GM23338 (cell line): Measurements from ENCODE around the gene SPATC1L. TPM values are rescaled to one million over a fixed set of nuclear protein-coding genes. Genes with fewer than 3 reads are reported as not detected.

ENCODE experiments used
- ATAC-seq: fragments of 200-7000 bp; cut with Tn5 transposase; 3 replicates; pipeline ENCODE4 v1.9.1; 2020
- DNase-seq: peaks from one replicate; pipeline ENCODE4 v3.0.0-alpha.2; 2015; ENCODE audit warnings: low spot score
- H2AFZ ChIP-seq: fragments of 200-600 bp; sonication (generic); 2 replicates; pipeline ENCODE4 v1.8.0; 2016; ENCODE audit warnings: antibody characterized with exemption, mild to moderate bottlenecking, moderate library complexity
- H3F3A ChIP-seq: fragments of 200-600 bp; sonication (generic); replicated peaks from 2 replicates; pipeline ENCODE4 v1.8.0; 2017; ENCODE audit warnings: antibody characterized with exemption, mixed run types, low read depth
- H3K27ac ChIP-seq: fragments of 200-600 bp; sonication (generic); 2 replicates; pipeline ENCODE4 v1.6.1; 2016; ENCODE audit warnings: low read depth
- H3K27me3 ChIP-seq: fragments of 200-600 bp; sonication (generic); 2 replicates; pipeline ENCODE4 v1.8.0; 2016; ENCODE audit warnings: mild to moderate bottlenecking, mixed run types, moderate library complexity; ENCODE audit not compliant: insufficient read depth
- H3K36me3 ChIP-seq: fragments of 200-600 bp; sonication (generic); 2 replicates; pipeline ENCODE4 v1.8.0; 2016; ENCODE audit warnings: mild to moderate bottlenecking; ENCODE audit not compliant: insufficient read depth
- H3K4me1 ChIP-seq: fragments of 200-600 bp; sonication (generic); 2 replicates; pipeline ENCODE4 v1.8.0; 2016; ENCODE audit warnings: mild to moderate bottlenecking, moderate library complexity; ENCODE audit not compliant: insufficient read depth
- H3K4me2 ChIP-seq: fragments of 200-600 bp; sonication (generic); 2 replicates; pipeline ENCODE4 v1.7.1; 2017; ENCODE audit warnings: mixed run types
- H3K4me3 ChIP-seq: fragments of 200-600 bp; sonication (generic); 2 replicates; pipeline ENCODE4 v1.6.1; 2016; ENCODE audit warnings: mixed run types
- H3K79me2 ChIP-seq: fragments of 200-600 bp; sonication (generic); replicated peaks from 2 replicates; pipeline ENCODE4 v1.8.0; 2017; ENCODE audit warnings: mild to moderate bottlenecking; ENCODE audit not compliant: insufficient read depth
- H3K9me2 ChIP-seq: fragments of 200-600 bp; sonication (generic); 2 replicates; pipeline ENCODE4 v1.8.0; 2017; ENCODE audit not compliant: insufficient read depth
- H4K20me1 ChIP-seq: fragments of 200-600 bp; sonication (generic); replicated peaks from 2 replicates; pipeline ENCODE4 v1.8.0; 2017; ENCODE audit warnings: mild to moderate bottlenecking; ENCODE audit not compliant: insufficient read depth
- H3K27ac Mint-ChIP-seq: 2 replicates; pipeline ENCODE4 v1.8.0; 2020; ENCODE audit warnings: inconsistent platforms, mild to moderate bottlenecking, moderate library complexity, mixed read lengths
- H3K27me3 Mint-ChIP-seq: 3 replicates; pipeline ENCODE4 v1.8.0; 2022; ENCODE audit warnings: low read depth, mild to moderate bottlenecking, moderate library complexity, mixed read lengths, inconsistent platforms; ENCODE audit not compliant: insufficient read depth, poor library complexity
- H3K36me3 Mint-ChIP-seq: 3 replicates; pipeline ENCODE4 v1.8.0; 2021; ENCODE audit warnings: low read depth, mild to moderate bottlenecking, inconsistent platforms, moderate library complexity, mixed read lengths
- H3K4me1 Mint-ChIP-seq: 3 replicates; pipeline ENCODE4 v1.8.0; 2020; ENCODE audit warnings: mild to moderate bottlenecking, inconsistent platforms, mixed read lengths
- H3K4me3 Mint-ChIP-seq: 3 replicates; pipeline ENCODE4 v1.8.0; 2021; ENCODE audit warnings: moderate library complexity, mild to moderate bottlenecking, inconsistent platforms, mixed read lengths
- H3K9me3 Mint-ChIP-seq: 3 replicates; pipeline ENCODE4 v1.8.0; 2020; ENCODE audit warnings: moderate library complexity, mild to moderate bottlenecking, inconsistent platforms, mixed read lengths
- NANOG ChIP-seq: IDR thresholded peaks from 2 replicates; pipeline ENCODE4 v1.6.1; 2016; ENCODE audit warnings: antibody characterized with exemption, borderline replicate concordance
- POLR2AphosphoS5 ChIP-seq: IDR thresholded peaks from 2 replicates; pipeline ENCODE4 v1.6.1; 2016; ENCODE audit warnings: antibody characterized with exemption, low read depth
- ZNF114 ChIP-seq: fragments of 250-450 bp; sonication (Bioruptor Pico); IDR thresholded peaks from 2 replicates; pipeline ENCODE4 v1.5.0; 2020; ENCODE audit warnings: mild to moderate bottlenecking, moderate library complexity
- ZNF331 ChIP-seq: fragments of 250-450 bp; sonication (Bioruptor Pico); IDR thresholded peaks from 2 replicates; pipeline ENCODE4 v1.5.0; 2020; ENCODE audit warnings: low read depth, mild to moderate bottlenecking, moderate library complexity
- polyA plus RNA-seq: library from polyadenylated mRNA; unstranded; fragments of >200 nt; fragmentation: Nextera tagmentation; extraction: Ambion mirVana; gene quantifications from 2 replicates; pipeline ENCODE4 v1.2.1, GENCODE V29; 2016
- total RNA-seq: library from RNA; depleted of rRNA; stranded (reverse); fragments of >200 nt; shearing (Covaris generic); gene quantifications from 2 replicates; pipeline ENCODE4 v1.2.3, GENCODE V29; 2014
- TF ChIP-seq, protein P1 (sequence below): IDR thresholded peaks from one replicate; pipeline ENCODE4 v1.6.1; 2018; ENCODE audit warnings: antibody characterized with exemption; ENCODE audit not compliant: unreplicated experiment
- TF ChIP-seq, protein P2 (sequence below): IDR thresholded peaks from 2 replicates; pipeline ENCODE4 v1.6.1; 2016; ENCODE audit warnings: antibody characterized with exemption
- TF ChIP-seq, protein P3 (sequence below): fragments of 250-450 bp; sonication (Bioruptor Pico); IDR thresholded peaks from 2 replicates; pipeline ENCODE4 v1.5.0; 2020; ENCODE audit warnings: mild to moderate bottlenecking, moderate library complexity

SPATC1L gene
- total and polyA plus RNA-seq, 2 experiments from 2014 or later = 37.6 to 70.2 TPM

DNA sequence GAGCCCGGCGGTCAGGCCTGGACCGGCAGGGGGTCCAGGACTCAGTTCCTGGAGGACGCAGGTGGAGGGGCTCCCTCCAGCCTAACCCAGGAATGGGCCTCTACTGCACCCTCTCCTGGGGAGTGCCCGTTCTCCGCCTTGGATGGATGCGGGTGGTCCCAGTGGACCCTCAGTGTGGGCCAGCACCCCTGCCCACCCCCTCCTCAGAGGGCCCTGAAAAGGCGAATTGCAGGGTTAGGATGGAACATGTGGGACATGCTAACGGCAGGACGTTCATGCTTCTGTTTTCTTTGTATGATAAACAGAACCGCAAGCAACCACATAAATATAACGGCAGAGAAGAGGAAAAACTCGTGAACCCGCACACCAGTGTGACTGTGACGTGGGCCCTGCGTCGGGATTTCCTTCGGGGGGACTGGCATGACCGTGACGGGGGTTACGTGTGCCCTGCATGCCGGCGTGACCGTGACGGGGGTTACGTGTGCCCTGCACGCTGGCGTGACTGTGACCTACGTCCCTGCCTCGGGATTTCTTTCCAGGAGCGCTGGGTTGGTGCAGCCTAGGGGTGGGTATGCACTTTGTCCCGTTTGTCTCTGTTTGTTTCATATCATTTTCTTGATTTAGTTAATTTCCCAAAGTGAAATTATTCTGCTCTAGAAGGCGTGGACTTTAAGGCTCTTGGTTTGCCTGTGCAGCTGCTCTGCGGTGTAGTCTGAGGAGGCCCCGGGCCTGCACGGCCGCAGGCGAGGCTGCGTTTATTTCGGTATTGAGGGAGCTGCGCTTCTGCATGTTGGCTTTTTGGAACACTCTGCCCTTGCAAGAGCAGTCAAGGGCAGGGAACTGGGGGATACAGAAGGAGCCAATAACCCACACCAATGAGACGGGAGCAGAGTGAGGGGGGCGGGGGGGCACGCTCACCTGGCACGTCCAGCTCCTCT, 32.0 kb downstream of the SPATC1L start (continued):
- TF ChIP-seq, protein P1, sequence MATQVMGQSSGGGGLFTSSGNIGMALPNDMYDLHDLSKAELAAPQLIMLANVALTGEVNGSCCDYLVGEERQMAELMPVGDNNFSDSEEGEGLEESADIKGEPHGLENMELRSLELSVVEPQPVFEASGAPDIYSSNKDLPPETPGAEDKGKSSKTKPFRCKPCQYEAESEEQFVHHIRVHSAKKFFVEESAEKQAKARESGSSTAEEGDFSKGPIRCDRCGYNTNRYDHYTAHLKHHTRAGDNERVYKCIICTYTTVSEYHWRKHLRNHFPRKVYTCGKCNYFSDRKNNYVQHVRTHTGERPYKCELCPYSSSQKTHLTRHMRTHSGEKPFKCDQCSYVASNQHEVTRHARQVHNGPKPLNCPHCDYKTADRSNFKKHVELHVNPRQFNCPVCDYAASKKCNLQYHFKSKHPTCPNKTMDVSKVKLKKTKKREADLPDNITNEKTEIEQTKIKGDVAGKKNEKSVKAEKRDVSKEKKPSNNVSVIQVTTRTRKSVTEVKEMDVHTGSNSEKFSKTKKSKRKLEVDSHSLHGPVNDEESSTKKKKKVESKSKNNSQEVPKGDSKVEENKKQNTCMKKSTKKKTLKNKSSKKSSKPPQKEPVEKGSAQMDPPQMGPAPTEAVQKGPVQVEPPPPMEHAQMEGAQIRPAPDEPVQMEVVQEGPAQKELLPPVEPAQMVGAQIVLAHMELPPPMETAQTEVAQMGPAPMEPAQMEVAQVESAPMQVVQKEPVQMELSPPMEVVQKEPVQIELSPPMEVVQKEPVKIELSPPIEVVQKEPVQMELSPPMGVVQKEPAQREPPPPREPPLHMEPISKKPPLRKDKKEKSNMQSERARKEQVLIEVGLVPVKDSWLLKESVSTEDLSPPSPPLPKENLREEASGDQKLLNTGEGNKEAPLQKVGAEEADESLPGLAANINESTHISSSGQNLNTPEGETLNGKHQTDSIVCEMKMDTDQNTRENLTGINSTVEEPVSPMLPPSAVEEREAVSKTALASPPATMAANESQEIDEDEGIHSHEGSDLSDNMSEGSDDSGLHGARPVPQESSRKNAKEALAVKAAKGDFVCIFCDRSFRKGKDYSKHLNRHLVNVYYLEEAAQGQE = no peak

DNA sequence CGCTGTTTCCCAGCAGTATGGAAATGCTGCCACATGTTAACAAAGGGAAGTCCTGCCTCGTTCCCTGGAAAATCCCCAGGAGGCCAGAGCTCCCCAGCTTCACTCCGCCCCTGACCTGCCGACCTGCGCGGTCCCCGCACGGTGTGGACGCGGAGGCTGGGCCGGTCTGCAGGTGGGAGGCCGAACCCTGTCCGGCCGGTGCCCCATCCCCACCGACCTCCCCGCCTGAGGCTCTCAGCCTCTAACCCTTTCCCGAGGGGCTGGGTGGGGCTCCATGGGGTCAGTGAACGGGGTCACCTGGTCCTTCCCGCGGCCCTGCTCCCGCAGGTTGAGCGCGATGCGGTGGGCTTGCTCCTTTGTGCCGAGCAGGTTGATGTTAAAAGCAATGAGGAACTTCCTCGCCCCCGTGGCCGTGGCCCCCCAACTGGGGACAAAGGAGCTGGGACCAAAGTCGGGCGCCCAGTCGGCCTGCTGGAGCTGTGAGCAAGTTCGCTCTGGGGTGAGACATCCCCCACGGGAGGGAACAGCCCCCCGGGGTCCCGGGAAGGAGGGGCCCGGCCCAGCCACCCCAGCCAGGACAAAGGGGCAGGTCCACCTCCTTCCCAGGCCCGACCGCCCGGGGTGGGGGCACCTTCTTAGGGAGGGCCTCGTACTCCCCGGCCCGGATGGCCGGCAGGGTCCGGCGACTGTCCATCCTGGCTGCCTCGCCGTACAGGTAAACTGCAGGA, 32.8 kb downstream of the SPATC1L start:
- peaks cover 4% of the 10 kb centered on the region for H3K27me3 Mint-ChIP-seq
- no peak overlapping the region for H3K4me3 ChIP-seq
- H3K27me3 ChIP-seq = no peaks in the 10 kb centered on the region
- H3K4me2 ChIP-seq = no peak overlapping the region
- H3K36me3 Mint-ChIP-seq = peaks cover 3% of the 10 kb centered on the region; the same call in 1 of the 3 replicates
- no peaks in the 10 kb centered on the region for H3K36me3 ChIP-seq
- no peak for DNase-seq
- peaks cover 18% of the 10 kb centered on the region for H3K4me1 Mint-ChIP-seq
- H4K20me1 ChIP-seq = no peaks in the 10 kb centered on the region
- 0 out of 2 replicates have a peak, but pooled peaks cover 4% of the 10 kb centered on the region for H3F3A ChIP-seq
- no peak for ATAC-seq
- no peaks in the 10 kb centered on the region; the same call in 2 of the 3 replicates for H3K9me3 Mint-ChIP-seq
- H3K27ac ChIP-seq = no peak overlapping the region
- H3K4me1 ChIP-seq = no peaks in the 10 kb centered on the region; the same call in 1 of the 2 replicates
- H3K9me2 ChIP-seq = no peaks in the 10 kb centered on the region
- H3K27ac Mint-ChIP-seq = no peak overlapping the region
- no peak overlapping the region for H3K4me3 Mint-ChIP-seq
- H3K79me2 ChIP-seq = no peaks in the 10 kb centered on the region
- TF ChIP-seq, protein P2, sequence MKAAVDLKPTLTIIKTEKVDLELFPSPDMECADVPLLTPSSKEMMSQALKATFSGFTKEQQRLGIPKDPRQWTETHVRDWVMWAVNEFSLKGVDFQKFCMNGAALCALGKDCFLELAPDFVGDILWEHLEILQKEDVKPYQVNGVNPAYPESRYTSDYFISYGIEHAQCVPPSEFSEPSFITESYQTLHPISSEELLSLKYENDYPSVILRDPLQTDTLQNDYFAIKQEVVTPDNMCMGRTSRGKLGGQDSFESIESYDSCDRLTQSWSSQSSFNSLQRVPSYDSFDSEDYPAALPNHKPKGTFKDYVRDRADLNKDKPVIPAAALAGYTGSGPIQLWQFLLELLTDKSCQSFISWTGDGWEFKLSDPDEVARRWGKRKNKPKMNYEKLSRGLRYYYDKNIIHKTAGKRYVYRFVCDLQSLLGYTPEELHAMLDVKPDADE = no peak
- no peak for TF ChIP-seq POLR2AphosphoS5
- TF ChIP-seq ZNF331 (CRISPR knock-in tag) = no peak
- TF ChIP-seq ZNF114 (CRISPR knock-in tag) = no peak
- TF ChIP-seq, protein P3, sequence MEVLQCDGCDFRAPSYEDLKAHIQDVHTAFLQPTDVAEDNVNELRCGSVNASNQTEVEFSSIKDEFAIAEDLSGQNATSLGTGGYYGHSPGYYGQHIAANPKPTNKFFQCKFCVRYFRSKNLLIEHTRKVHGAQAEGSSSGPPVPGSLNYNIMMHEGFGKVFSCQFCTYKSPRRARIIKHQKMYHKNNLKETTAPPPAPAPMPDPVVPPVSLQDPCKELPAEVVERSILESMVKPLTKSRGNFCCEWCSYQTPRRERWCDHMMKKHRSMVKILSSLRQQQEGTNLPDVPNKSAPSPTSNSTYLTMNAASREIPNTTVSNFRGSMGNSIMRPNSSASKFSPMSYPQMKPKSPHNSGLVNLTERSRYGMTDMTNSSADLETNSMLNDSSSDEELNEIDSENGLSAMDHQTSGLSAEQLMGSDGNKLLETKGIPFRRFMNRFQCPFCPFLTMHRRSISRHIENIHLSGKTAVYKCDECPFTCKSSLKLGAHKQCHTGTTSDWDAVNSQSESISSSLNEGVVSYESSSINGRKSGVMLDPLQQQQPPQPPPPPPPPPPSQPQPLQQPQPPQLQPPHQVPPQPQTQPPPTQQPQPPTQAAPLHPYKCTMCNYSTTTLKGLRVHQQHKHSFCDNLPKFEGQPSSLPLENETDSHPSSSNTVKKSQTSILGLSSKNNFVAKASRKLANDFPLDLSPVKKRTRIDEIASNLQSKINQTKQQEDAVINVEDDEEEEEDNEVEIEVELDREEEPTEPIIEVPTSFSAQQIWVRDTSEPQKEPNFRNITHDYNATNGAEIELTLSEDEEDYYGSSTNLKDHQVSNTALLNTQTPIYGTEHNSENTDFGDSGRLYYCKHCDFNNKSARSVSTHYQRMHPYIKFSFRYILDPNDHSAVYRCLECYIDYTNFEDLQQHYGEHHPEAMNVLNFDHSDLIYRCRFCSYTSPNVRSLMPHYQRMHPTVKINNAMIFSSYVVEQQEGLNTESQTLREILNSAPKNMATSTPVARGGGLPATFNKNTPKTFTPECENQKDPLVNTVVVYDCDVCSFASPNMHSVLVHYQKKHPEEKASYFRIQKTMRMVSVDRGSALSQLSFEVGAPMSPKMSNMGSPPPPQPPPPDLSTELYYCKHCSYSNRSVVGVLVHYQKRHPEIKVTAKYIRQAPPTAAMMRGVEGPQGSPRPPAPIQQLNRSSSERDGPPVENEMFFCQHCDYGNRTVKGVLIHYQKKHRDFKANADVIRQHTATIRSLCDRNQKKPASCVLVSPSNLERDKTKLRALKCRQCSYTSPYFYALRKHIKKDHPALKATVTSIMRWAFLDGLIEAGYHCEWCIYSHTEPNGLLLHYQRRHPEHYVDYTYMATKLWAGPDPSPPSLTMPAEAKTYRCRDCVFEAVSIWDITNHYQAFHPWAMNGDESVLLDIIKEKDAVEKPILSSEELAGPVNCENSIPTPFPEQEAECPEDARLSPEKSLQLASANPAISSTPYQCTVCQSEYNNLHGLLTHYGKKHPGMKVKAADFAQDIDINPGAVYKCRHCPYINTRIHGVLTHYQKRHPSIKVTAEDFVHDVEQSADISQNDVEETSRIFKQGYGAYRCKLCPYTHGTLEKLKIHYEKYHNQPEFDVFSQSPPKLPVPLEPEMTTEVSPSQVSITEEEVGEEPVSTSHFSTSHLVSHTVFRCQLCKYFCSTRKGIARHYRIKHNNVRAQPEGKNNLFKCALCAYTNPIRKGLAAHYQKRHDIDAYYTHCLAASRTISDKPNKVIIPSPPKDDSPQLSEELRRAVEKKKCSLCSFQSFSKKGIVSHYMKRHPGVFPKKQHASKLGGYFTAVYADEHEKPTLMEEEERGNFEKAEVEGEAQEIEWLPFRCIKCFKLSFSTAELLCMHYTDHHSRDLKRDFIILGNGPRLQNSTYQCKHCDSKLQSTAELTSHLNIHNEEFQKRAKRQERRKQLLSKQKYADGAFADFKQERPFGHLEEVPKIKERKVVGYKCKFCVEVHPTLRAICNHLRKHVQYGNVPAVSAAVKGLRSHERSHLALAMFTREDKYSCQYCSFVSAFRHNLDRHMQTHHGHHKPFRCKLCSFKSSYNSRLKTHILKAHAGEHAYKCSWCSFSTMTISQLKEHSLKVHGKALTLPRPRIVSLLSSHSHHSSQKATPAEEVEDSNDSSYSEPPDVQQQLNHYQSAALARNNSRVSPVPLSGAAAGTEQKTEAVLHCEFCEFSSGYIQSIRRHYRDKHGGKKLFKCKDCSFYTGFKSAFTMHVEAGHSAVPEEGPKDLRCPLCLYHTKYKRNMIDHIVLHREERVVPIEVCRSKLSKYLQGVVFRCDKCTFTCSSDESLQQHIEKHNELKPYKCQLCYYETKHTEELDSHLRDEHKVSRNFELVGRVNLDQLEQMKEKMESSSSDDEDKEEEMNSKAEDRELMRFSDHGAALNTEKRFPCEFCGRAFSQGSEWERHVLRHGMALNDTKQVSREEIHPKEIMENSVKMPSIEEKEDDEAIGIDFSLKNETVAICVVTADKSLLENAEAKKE (CRISPR knock-in tag) = no peak
- no peak for TF ChIP-seq NANOG
- no peak overlapping the region for H2AFZ ChIP-seq
